ENCODE measurements around the gene SEMA4C. TPM values are rescaled to one million over a fixed set of nuclear protein-coding genes. Genes with fewer than 3 reads are reported as not detected.

Gene SEMA4C
- total RNA-seq, 2 experiments from 2014 or later, result 0.06 to 0.19 TPM

GRCh38 chr2:96859099-96859649, 10.7 kb downstream of the SEMA4C start:
- TF ChIP-seq EZH2phosphoT487 (IDR thresholded peaks at IDR 0.05; ENCODE audit: borderline replicate concordance, low read depth, low read length), result no peak
- TF ChIP-seq CTCF (conservative IDR thresholded peaks at IDR 0.05; ENCODE audit: low read length), result no peak
- Histone ChIP-seq H3K79me2 (ENCODE audit: insufficient read depth, low read depth, low read length) (peaks cover 12% of the 10 kb centered on the region; the same call in 1 of the 2 replicates), H3K9me2 (ENCODE audit: insufficient read depth, low read length) (no peaks in the 10 kb centered on the region), H3K4me1 (ENCODE audit: insufficient read depth, low read length, poor library complexity, severe bottlenecking) (peaks cover 14% of the 10 kb centered on the region), H2AFZ (ENCODE audit: low read length) (no peak overlapping the region), H4K20me1 (ENCODE audit: insufficient read depth, low read length) (no peaks in the 10 kb centered on the region), H3K9me3 (ENCODE audit: low read length) (no peaks in the 10 kb centered on the region), H3K4me2 (ENCODE audit: low read length) (no peak overlapping the region), H3K36me3 (ENCODE audit: insufficient read depth, low read length) (no peaks in the 10 kb centered on the region), H3K27ac (ENCODE audit: low read depth, low read length, poor library complexity, severe bottlenecking) (no peak overlapping the region), H3K4me3 (ENCODE audit: low read depth, low read length, poor library complexity, severe bottlenecking) (no peak overlapping the region)
- ChIA-PET CTCF (ENCODE audit: unreplicated experiment) (no interaction called here), POLR2A (no interaction called here)
- DNase-seq (ENCODE audit: low spot score), result no peak
- no TSS peak for BruUV-seq (replicated peaks)
- intact Hi-C loops (cut with micrococcal nuclease; ENCODE audit: unreplicated experiment), result loop anchor here (5.0 kb wide), 2 partner anchors 97 to 222 kb away; partner anchors contain the start of genes CNNM4 and KANSL3

GRCh38 chr2:96857667-96858372, 12.1 kb downstream of the SEMA4C start, which contains the start of gene ANKRD39:
ANKRD39 (minus strand) TSS chr2:96858016; CDS start chr2:96857987, 29 bp downstream.
- peaks cover 14% of the 10 kb centered on the region for H3K4me1 ChIP-seq (ENCODE audit: insufficient read depth, low read length, poor library complexity, severe bottlenecking)
- H4K20me1 ChIP-seq (ENCODE audit: insufficient read depth, low read length), result no peaks in the 10 kb centered on the region
- peak within 1 kb of the TSS; percentile 53 for H2AFZ ChIP-seq (ENCODE audit: low read length)
- ChIA-PET CTCF (ENCODE audit: unreplicated experiment) (interaction anchor here (0.6 to 1.4 kb wide), 4 partner anchors 9 to 103 kb away, joined by 3 to 5 read pairs (median 4); no protein-coding TSS in a partner anchor), POLR2A (interaction anchor here (0.6 to 1.1 kb wide), 6 partner anchors 44 to 1683 kb away, joined by 3 to 6 read pairs (median 3); no protein-coding TSS in a partner anchor)
- BruUV-seq (replicated peaks), result no TSS peak
- H3K79me2 ChIP-seq (ENCODE audit: insufficient read depth, low read depth, low read length), result peaks cover 12% of the 10 kb centered on the region; the same call in 1 of the 2 replicates
- DNase-seq (ENCODE audit: low spot score), result peak; percentile 99
- intact Hi-C loops (cut with micrococcal nuclease; ENCODE audit: unreplicated experiment), result loop anchor here (1.0 to 5.0 kb wide), 6 partner anchors 41 to 255 kb away; partner anchors contain the start of genes ANKRD36, CNNM3, CNNM4 and KANSL3
- H3K9me3 ChIP-seq (ENCODE audit: low read length), result no peaks in the 10 kb centered on the region
- no peak for TF ChIP-seq EZH2phosphoT487 (IDR thresholded peaks at IDR 0.05; ENCODE audit: borderline replicate concordance, low read depth, low read length)
- peak; percentile 81 for TF ChIP-seq CTCF (conservative IDR thresholded peaks at IDR 0.05; ENCODE audit: low read length)
- peak within 1 kb of the TSS; percentile 77 for H3K4me3 ChIP-seq (ENCODE audit: low read depth, low read length, poor library complexity, severe bottlenecking)
- H3K9me2 ChIP-seq (ENCODE audit: insufficient read depth, low read length), result no peaks in the 10 kb centered on the region
- peak within 1 kb of the TSS; percentile 62 for H3K27ac ChIP-seq (ENCODE audit: low read depth, low read length, poor library complexity, severe bottlenecking)
- peak within 1 kb of the TSS; percentile 76 for H3K4me2 ChIP-seq (ENCODE audit: low read length)
- H3K36me3 ChIP-seq (ENCODE audit: insufficient read depth, low read length), result peaks cover 8% of the 10 kb centered on the region; the same call in 1 of the 2 replicates
